Measurements from ENCODE around the gene WWOX.

DNA sequence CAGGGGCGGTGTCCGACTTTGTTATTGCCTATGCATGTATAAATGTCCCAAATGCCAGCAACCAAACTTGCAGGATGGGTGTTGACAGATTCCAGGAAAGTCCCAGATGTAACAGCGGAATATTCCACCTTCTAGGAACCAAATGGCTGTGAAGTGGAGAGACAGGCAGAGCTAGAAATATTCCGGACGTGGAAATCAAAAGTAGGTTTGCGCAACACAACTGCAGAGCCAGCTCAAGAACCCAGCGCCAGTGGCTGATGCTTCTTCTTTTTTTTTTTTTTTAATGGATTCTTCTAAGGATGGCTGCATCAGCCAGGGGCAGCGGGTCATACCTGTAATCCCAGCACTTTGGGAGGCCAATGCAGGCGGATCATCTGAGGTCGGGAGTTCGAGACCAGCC lies 899.4 kb downstream of the WWOX start:
- TF ChIP-seq EZH2 (IDR thresholded peaks at IDR 0.05; ENCODE audit: low read length) = no peak
- TF ChIP-seq, protein P1, sequence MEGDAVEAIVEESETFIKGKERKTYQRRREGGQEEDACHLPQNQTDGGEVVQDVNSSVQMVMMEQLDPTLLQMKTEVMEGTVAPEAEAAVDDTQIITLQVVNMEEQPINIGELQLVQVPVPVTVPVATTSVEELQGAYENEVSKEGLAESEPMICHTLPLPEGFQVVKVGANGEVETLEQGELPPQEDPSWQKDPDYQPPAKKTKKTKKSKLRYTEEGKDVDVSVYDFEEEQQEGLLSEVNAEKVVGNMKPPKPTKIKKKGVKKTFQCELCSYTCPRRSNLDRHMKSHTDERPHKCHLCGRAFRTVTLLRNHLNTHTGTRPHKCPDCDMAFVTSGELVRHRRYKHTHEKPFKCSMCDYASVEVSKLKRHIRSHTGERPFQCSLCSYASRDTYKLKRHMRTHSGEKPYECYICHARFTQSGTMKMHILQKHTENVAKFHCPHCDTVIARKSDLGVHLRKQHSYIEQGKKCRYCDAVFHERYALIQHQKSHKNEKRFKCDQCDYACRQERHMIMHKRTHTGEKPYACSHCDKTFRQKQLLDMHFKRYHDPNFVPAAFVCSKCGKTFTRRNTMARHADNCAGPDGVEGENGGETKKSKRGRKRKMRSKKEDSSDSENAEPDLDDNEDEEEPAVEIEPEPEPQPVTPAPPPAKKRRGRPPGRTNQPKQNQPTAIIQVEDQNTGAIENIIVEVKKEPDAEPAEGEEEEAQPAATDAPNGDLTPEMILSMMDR (optimal IDR thresholded peaks at IDR 0.05 in 1 of 3, IDR thresholded peaks at IDR 0.05 in 1 of 3, conservative IDR thresholded peaks at IDR 0.05 in 1 of 3; ENCODE audit: extremely low read depth in 1 of 3, insufficient read depth in 2 of 3, low read length in 3 of 3) = no peak

All from keratinocyte (primary cell).